Tibial nerve (tissue), 3 donors: ENCODE measurements around the gene MSH5.

ENCODE experiments used
- POLR2A ChIP-seq, 2 donors: fragments of 450-650 bp; IDR thresholded peaks; one replicate each; pipeline ENCODE4 v1.6.1; 2017; ENCODE audit warnings: antibody characterized with exemption in 2 of 2, mild to moderate bottlenecking in 2 of 2, moderate library complexity in 2 of 2
- TF ChIP-seq, protein P1 (sequence below), 5 experiments: fragments of 200-600 bp in 3 of 5; fragments of 450-650 bp in 2 of 5; sonication (generic) in 3 of 5; IDR thresholded peaks; one replicate each; pipeline ENCODE4 v1.5.1; 2016 to 2019; ENCODE audit warnings: antibody characterized with exemption in 5 of 5, mild to moderate bottlenecking in 3 of 5, moderate library complexity in 2 of 5

DNA sequence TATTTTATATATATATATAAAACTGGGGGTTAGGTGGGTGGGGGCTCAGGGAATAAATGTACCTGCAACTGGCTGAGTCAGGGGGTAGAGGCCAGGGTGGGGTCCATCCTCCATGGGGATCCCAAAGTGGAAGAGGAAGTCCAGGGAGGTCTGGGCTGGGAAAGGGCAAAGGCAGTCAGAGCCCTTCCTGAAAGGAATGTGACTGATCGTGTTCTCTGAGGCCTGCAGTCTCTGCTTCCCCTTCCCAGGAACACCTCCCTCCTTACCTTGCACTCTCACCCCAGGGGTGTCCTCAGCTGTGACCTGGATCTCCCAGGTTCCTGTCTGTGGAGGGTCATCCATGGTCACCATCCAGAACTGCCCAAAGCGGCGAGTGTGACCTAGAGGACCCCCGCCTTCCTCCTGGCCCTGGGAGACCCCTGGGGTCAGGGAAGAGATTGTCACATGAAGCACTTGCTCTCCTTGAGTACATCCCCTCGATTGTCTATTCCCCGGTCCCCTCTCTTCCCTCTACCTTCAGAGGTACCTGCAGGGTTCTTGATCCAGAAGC is 27.4 kb downstream of the MSH5 start:
- TF ChIP-seq, protein P1, sequence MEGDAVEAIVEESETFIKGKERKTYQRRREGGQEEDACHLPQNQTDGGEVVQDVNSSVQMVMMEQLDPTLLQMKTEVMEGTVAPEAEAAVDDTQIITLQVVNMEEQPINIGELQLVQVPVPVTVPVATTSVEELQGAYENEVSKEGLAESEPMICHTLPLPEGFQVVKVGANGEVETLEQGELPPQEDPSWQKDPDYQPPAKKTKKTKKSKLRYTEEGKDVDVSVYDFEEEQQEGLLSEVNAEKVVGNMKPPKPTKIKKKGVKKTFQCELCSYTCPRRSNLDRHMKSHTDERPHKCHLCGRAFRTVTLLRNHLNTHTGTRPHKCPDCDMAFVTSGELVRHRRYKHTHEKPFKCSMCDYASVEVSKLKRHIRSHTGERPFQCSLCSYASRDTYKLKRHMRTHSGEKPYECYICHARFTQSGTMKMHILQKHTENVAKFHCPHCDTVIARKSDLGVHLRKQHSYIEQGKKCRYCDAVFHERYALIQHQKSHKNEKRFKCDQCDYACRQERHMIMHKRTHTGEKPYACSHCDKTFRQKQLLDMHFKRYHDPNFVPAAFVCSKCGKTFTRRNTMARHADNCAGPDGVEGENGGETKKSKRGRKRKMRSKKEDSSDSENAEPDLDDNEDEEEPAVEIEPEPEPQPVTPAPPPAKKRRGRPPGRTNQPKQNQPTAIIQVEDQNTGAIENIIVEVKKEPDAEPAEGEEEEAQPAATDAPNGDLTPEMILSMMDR (IDR thresholded peaks at IDR 0.05), result no peak
- TF ChIP-seq POLR2A (IDR thresholded peaks at IDR 0.05), result no peak
